ENCODE results near the gene PAQR6. TPM values are rescaled to one million over a fixed set of nuclear protein-coding genes. Genes with fewer than 3 reads are reported as not detected.

Gene PAQR6
- total RNA-seq, 1 donor from 2014 or later: 12.0 TPM

GRCh38 chr1:156203331-156203730 is 44.5 kb downstream of the PAQR6 start:
- no peaks in the 10 kb centered on the region for H3K27me3 Mint-ChIP-seq (ENCODE audit: unreplicated experiment)
- no peak overlapping the region for H3K4me3 Mint-ChIP-seq (ENCODE audit: unreplicated experiment)
- H3K36me3 Mint-ChIP-seq (ENCODE audit: unreplicated experiment): peaks cover 16% of the 10 kb centered on the region
- TF ChIP-seq, protein P1, sequence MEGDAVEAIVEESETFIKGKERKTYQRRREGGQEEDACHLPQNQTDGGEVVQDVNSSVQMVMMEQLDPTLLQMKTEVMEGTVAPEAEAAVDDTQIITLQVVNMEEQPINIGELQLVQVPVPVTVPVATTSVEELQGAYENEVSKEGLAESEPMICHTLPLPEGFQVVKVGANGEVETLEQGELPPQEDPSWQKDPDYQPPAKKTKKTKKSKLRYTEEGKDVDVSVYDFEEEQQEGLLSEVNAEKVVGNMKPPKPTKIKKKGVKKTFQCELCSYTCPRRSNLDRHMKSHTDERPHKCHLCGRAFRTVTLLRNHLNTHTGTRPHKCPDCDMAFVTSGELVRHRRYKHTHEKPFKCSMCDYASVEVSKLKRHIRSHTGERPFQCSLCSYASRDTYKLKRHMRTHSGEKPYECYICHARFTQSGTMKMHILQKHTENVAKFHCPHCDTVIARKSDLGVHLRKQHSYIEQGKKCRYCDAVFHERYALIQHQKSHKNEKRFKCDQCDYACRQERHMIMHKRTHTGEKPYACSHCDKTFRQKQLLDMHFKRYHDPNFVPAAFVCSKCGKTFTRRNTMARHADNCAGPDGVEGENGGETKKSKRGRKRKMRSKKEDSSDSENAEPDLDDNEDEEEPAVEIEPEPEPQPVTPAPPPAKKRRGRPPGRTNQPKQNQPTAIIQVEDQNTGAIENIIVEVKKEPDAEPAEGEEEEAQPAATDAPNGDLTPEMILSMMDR (IDR thresholded peaks at IDR 0.05): no peak
- no peaks in the 10 kb centered on the region for H3K9me3 Mint-ChIP-seq (ENCODE audit: unreplicated experiment)
- peaks cover 1% of the 10 kb centered on the region for H3K4me1 Mint-ChIP-seq (ENCODE audit: unreplicated experiment)
- no peak overlapping the region for H3K27ac Mint-ChIP-seq (ENCODE audit: unreplicated experiment)
- DNase-seq (ENCODE audit: extremely low spot score, unreplicated experiment): no peak

DNA sequence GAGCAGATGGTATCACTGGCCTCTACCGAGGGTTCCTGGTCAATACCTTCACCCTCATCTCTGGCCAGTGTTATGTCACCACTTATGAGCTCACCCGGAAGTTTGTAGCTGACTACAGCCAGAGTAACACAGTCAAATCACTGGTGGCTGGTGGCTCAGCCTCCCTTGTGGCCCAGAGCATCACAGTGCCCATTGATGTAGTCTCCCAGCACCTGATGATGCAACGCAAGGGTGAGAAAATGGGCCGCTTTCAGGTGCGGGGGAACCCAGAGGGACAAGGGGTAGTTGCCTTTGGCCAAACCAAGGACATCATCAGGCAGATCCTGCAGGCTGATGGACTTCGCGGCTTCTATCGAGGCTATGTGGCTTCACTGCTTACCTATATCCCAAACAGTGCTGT is 47.8 kb downstream of the PAQR6 start:
- TF ChIP-seq, protein P1 (IDR thresholded peaks at IDR 0.05): no peak
- H3K27me3 Mint-ChIP-seq (ENCODE audit: unreplicated experiment): no peaks in the 10 kb centered on the region
- peaks cover 10% of the 10 kb centered on the region for H3K4me1 Mint-ChIP-seq (ENCODE audit: unreplicated experiment)
- H3K36me3 Mint-ChIP-seq (ENCODE audit: unreplicated experiment): peaks cover 17% of the 10 kb centered on the region
- H3K9me3 Mint-ChIP-seq (ENCODE audit: unreplicated experiment): no peaks in the 10 kb centered on the region
- H3K27ac Mint-ChIP-seq (ENCODE audit: unreplicated experiment): no peak overlapping the region
- DNase-seq (ENCODE audit: extremely low spot score, unreplicated experiment): no peak
- H3K4me3 Mint-ChIP-seq (ENCODE audit: unreplicated experiment): no peak overlapping the region

DNA sequence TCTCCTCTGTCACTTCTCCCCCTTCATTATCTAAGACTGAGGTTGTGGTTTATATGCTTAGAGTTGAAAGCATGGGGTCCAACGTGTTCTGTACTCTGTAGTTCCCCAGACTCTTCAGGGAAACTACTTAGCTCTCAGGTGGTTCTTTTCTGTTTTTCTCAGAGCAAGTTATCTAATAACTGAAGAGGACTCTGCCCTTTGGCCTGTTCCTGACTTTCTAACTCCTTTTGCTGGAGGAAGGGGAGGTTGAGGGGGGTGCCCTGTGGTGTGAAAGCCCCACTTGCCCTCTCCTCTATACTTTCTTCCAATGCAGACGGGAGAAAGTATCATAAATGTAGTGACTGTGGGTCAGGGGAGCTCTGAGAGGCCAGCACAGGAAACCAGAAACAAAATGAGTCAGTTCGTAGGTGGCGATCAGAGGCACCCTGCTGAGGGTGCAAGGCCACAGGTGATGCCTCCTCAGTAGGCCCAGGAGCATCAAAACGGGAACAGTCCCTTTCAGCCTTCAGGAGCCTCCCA is 49.0 kb downstream of the PAQR6 start:
- H3K9me3 Mint-ChIP-seq (ENCODE audit: unreplicated experiment): no peaks in the 10 kb centered on the region
- no peak overlapping the region for H3K27ac Mint-ChIP-seq (ENCODE audit: unreplicated experiment)

GRCh38 chr1:156196445-156196844 is 51.4 kb downstream of the PAQR6 start:
- Mint-ChIP-seq H3K27ac (ENCODE audit: unreplicated experiment) (no peak overlapping the region), H3K4me1 (ENCODE audit: unreplicated experiment) (peaks cover 28% of the 10 kb centered on the region), H3K27me3 (ENCODE audit: unreplicated experiment) (no peaks in the 10 kb centered on the region), H3K36me3 (ENCODE audit: unreplicated experiment) (peaks cover 18% of the 10 kb centered on the region), H3K4me3 (ENCODE audit: unreplicated experiment) (no peak overlapping the region), H3K9me3 (ENCODE audit: unreplicated experiment) (no peaks in the 10 kb centered on the region)
- TF ChIP-seq, protein P1 (IDR thresholded peaks at IDR 0.05): no peak
- DNase-seq (ENCODE audit: extremely low spot score, unreplicated experiment): no peak

More for the DNA sequence above, 49.0 kb downstream of the PAQR6 start:
- TF ChIP-seq, protein P1 (IDR thresholded peaks at IDR 0.05): no peak
- H3K27me3 Mint-ChIP-seq (ENCODE audit: unreplicated experiment): no peaks in the 10 kb centered on the region
- H3K4me3 Mint-ChIP-seq (ENCODE audit: unreplicated experiment): no peak overlapping the region
- H3K4me1 Mint-ChIP-seq (ENCODE audit: unreplicated experiment): peaks cover 22% of the 10 kb centered on the region
- H3K36me3 Mint-ChIP-seq (ENCODE audit: unreplicated experiment): peaks cover 15% of the 10 kb centered on the region
- no peak for DNase-seq (ENCODE audit: extremely low spot score, unreplicated experiment)

GRCh38 chr1:156195853-156196252 is 52.0 kb downstream of the PAQR6 start:
- DNase-seq (ENCODE audit: extremely low spot score, unreplicated experiment): no peak
- TF ChIP-seq, protein P1 (IDR thresholded peaks at IDR 0.05): no peak
- H3K27ac Mint-ChIP-seq (ENCODE audit: unreplicated experiment): no peak overlapping the region
- H3K9me3 Mint-ChIP-seq (ENCODE audit: unreplicated experiment): no peaks in the 10 kb centered on the region
- H3K36me3 Mint-ChIP-seq (ENCODE audit: unreplicated experiment): peaks cover 18% of the 10 kb centered on the region
- peaks cover 28% of the 10 kb centered on the region for H3K4me1 Mint-ChIP-seq (ENCODE audit: unreplicated experiment)
- peak overlapping the region; percentile 92 for H3K4me3 Mint-ChIP-seq (ENCODE audit: unreplicated experiment)
- H3K27me3 Mint-ChIP-seq (ENCODE audit: unreplicated experiment): no peaks in the 10 kb centered on the region
